ENCODE results near the gene NT5C3B.

The NT5C3B gene

DNA sequence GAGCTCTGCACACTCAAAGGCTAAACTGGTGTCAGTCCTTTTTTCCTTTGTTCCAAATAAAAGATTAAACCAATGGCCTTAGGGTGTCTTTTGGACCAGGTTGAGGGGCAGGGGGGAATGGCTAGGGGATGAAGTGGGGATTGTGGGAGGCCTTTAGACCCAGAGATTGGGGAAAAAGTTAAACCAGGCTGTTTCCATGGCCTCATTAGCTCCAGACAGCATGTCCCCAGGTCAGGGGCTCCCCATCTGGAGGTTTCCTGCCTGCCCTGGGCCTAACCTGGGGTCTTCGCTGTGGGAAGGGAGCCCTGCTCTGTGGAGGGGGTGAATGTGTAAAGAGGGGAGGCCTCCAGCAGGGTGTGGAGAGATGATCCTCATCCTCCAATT is 12.9 kb downstream of the NT5C3B start:
- TF ChIP-seq, protein P1, sequence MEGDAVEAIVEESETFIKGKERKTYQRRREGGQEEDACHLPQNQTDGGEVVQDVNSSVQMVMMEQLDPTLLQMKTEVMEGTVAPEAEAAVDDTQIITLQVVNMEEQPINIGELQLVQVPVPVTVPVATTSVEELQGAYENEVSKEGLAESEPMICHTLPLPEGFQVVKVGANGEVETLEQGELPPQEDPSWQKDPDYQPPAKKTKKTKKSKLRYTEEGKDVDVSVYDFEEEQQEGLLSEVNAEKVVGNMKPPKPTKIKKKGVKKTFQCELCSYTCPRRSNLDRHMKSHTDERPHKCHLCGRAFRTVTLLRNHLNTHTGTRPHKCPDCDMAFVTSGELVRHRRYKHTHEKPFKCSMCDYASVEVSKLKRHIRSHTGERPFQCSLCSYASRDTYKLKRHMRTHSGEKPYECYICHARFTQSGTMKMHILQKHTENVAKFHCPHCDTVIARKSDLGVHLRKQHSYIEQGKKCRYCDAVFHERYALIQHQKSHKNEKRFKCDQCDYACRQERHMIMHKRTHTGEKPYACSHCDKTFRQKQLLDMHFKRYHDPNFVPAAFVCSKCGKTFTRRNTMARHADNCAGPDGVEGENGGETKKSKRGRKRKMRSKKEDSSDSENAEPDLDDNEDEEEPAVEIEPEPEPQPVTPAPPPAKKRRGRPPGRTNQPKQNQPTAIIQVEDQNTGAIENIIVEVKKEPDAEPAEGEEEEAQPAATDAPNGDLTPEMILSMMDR (IDR thresholded peaks at IDR 0.05; ENCODE audit: low read depth, low read length), result no peak
- no peak for DNase-seq (ENCODE audit: extremely low read depth, low read depth)

DNA sequence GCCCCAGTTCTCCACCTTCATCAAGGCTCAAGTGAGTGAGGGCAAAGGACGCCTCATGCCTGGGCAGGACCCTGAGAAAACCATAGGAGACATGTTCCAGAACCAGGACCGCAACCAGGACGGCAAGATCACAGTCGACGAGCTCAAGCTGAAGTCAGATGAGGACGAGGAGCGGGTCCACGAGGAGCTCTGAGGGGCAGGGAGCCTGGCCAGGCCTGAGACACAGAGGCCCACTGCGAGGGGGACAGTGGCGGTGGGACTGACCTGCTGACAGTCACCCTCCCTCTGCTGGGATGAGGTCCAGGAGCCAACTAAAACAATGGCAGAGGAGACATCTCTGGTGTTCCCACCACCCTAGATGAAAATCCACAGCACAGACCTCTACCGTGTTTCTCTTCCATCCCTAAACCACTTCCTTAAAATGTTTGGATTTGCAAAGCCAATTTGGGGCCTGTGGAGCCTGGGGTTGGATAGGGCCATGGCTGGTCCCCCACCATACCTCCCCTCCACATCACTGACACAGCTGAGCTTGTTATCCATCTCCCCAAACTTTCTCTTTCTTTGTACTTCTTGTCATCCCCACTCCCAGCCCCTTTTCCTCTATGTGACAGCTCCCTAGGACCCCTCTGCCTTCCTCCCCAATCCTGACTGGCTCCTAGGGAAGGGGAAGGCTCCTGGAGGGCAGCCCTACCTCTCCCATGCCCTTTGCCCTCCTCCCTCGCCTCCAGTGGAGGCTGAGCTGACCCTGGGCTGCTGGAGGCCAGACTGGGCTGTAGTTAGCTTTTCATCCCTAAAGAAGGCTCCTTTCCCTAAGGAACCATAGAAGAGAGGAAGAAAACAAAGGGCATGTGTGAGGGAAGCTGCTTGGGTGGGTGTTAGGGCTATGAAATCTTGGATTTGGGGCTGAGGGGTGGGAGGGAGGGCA is 13.6 kb downstream of the NT5C3B start:
- DNase-seq (ENCODE audit: extremely low read depth, low read depth), result no peak
- TF ChIP-seq, protein P1 (IDR thresholded peaks at IDR 0.05; ENCODE audit: low read depth, low read length), result no peak

DNA sequence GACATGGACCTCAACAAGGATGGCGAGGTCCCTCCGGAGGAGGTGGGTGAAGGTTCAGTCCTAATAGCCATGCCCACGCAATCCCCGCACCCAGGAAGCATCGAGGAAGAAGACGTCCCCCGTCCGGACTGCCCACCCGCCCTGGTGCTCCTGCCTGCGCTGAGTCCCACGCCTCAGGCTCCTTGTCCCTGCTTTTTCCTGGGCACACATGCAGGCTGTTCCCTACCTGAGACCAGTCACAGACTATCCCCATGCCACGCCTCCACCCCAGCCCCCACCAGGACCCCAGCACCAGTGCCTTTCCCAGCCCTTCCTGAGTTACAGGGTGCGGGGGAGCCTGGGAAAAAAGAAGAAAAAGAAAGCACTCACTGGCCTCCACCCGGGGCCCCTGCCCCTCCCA is 14.3 kb downstream of the NT5C3B start:
- TF ChIP-seq, protein P1 (IDR thresholded peaks at IDR 0.05; ENCODE audit: low read depth, low read length), result no peak
- DNase-seq (ENCODE audit: extremely low read depth, low read depth), result no peak

DNA sequence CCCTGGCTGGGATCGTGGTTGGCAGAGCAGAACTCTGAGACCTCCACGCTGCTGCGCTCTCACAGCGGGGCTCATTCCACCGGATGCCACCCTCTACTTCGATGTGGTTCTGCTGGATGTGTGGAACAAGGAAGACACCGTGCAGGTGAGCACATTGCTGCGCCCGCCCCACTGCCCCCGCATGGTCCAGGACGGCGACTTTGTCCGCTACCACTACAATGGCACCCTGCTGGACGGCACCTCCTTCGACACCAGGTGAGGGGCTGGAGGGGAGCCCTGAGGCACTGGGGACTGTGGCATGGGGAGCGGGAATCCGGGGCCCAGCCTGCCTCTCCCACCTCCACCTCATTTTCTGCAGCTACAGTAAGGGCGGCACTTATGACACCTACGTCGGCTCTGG is 18.0 kb downstream of the NT5C3B start:
- no peak for DNase-seq (ENCODE audit: extremely low read depth, low read depth)
- TF ChIP-seq, protein P1 (IDR thresholded peaks at IDR 0.05; ENCODE audit: low read depth, low read length), result no peak

DNA sequence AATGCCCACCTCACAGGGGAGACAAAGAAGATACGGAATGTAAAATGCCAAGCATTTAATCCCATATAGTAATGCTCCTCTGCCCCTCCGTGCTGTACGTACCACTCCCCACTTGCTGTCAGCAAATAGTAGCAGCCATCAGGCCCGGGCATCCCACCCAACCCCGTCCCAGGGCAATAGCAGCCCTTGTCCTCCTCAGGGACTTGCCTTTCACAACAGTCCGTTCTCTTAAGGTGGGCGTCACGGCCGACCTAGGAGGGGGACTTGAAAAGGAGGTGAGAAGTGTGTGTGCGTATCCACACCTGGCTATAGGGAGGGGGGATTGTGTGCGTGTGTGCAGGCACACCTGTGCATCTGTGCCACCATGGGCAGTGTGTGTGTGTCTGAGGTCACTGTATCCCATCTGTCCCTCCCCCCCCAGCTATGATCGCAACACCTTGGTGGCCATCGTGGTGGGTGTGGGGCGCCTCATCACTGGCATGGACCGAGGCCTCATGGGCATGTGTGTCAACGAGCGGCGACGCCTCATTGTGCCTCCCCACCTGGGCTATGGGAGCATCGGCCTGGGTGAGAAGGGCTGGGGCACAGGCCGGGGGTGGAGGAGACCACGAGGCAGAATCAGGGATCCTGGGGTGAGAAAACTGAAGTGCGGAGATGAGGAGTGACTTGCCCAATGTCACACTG is 19.3 kb downstream of the NT5C3B start:
- no peak for DNase-seq (ENCODE audit: extremely low read depth, low read depth)
- TF ChIP-seq, protein P1 (IDR thresholded peaks at IDR 0.05; ENCODE audit: low read depth, low read length), result no peak

DNA sequence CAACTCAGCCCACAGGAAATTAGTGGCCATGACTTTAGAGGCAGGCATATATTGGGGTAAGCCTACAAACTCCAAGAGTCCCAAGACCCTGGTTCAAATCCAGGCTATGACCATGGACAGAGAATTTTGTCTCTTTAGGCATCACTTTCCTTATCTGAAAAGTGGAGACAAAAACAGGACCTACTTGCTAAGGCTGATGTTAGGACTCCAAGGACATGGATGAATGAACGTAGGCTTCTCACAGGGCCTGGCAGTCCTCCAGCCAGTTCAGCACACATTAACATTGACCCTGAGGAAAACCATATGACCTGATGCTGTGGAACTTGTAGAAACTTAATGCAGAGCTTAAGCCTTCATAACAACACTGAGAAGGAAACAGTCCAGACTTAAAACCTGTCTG is 21.8 kb downstream of the NT5C3B start:
- DNase-seq (ENCODE audit: extremely low read depth, low read depth), result no peak
- TF ChIP-seq, protein P1 (IDR thresholded peaks at IDR 0.05; ENCODE audit: low read depth, low read length), result no peak

DNA sequence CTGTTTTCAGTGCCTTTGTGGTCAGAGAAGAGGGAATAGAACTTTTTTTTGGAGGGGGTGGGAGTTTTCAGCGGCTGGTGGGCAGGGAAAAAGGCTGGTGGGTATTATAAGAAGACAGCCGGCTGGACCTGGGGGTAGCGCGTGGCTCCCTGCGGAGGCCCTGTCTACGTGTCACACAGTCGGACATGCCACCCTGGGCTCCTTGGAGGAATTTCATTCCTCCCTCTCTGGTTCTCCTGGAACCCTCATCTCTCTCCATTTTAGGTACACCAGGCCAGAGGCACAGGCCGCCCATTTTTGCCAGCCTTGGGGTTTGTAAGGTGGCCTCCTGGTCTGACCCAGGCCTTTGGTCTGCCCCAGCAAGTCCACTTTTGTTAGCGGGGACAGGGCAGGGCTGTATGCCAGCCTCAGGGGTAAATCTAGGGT is 22.3 kb downstream of the NT5C3B start:
- TF ChIP-seq, protein P1 (IDR thresholded peaks at IDR 0.05; ENCODE audit: low read depth, low read length), result no peak
- no peak for DNase-seq (ENCODE audit: extremely low read depth, low read depth)
